ENCODE measurements around the gene CNTLN.
"Not testable (repeated sequence)": the region's sequence is repeated elsewhere in the genome, so short reads cannot be mapped to it uniquely, and the experiment has no call there.

CNTLN gene

DNA sequence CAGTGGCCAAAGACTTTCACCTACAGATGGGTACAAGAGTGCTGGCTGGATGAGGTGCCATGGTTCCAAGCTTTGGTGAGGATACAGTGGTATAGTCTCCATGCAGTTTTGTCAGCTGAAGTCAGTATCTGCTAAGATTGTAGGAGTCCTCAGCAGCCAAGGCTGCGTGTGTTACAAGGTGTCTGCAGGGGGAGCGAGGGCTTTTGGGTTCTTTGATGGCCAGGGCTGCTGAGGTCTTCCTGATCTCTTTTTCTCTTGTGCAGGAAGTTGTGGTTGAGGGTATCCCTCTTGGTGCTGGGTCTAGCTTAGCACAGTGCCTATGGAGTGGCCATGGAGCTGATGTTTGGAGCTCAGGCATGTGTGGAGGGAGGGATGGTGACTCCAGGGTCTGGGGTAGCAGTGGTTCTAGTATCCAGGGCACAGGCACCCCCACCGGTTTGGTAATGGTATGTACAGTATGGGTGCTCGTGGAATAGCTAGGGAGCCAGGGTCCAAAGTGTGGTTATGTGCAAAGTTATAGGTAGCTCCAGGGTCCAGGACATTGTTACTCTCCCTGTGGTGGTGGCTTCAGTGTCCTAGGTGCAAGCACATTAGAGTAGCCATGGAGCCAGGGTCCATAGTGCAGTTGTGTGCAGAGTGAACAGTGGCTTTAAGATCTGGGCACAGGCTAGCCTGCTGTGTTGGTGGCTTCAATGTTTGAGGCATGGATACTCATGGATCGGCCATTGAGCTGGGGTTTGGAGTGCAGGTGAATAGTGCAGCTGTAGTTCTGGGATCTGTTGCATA is 36.7 kb downstream of the CNTLN start:
- DNase-seq (ENCODE audit: low read depth in 2 of 2, low spot score in 1 of 2) = no peak

DNA sequence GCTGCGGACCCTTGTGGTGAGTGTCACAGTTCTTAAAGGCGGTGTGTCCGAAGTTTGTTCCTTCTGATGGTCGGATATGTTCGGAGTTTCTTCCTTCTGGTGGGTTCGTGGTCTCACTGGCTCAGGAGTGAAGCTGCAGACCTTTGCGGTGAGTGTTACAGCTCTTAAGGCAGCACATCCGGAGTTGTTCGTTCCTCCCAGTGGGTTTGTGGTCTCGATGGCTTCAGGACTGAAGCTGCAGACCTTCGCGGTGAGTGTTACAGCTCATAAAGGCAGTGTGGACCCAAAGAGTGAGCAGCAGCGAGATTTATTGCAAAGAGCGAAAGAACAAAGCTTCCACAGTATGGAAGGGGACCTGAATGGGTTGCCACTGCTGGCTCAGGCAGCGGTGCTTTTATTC is 42.7 kb downstream of the CNTLN start:
- not testable (repeated sequence) for DNase-seq (ENCODE audit: low read depth in 2 of 2, low spot score in 1 of 2)

GRCh38 chr9:17185481-17186029 is 50.7 kb downstream of the CNTLN start:
- no peak for DNase-seq (ENCODE audit: low read depth in 2 of 2, low spot score in 1 of 2)

DNA sequence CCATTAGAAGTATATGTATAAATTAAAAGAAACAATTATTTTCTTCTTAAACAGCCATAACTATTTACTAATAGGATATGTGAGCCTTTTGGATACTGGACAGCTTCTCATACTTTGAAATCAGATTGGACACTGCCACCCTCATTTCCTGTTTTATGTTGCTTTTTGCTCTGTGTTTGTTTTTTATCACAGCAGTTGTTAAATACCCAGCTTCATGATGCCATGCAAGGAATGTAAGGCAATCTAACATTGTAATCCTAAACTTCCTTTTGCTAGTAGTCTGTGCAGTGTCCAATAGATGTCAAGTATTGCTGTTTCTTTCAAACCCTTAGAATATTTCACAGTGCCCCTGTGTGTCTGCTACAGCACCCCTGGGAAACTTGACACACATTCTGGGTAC is 56.2 kb downstream of the CNTLN start:
- DNase-seq (ENCODE audit: low read depth in 2 of 2, low spot score in 1 of 2) = no peak

GRCh38 chr9:17204611-17205152 is 69.8 kb downstream of the CNTLN start:
- no peak for DNase-seq (ENCODE audit: low read depth in 2 of 2, low spot score in 1 of 2)

GRCh38 chr9:17216011-17216410 is 81.2 kb downstream of the CNTLN start:
- DNase-seq (ENCODE audit: low read depth in 2 of 2, low spot score in 1 of 2) = no peak

DNA sequence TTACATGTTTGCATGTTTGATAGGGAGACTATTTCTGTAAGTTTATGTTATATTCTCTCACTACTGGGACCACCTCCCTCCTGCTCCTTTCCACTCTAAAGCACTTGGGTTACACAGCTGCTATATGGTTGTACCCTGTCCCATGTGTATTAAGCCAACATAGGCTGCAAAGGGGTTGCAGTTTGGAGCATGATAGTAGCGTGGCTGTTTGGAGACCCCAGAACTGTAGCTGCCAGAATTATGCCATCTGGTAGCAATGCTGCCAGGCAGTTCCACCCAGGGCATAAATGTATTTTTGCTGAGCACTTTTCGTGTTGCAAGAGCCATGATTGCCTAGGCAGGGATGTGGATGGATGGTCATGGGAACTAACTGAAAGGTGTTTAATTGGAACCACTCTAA is 81.8 kb downstream of the CNTLN start:
- DNase-seq (ENCODE audit: low read depth in 2 of 2, low spot score in 1 of 2) = no peak

GRCh38 chr9:17217272-17217671 is 82.4 kb downstream of the CNTLN start:
- DNase-seq (ENCODE audit: low read depth in 2 of 2, low spot score in 1 of 2) = no peak

DNA sequence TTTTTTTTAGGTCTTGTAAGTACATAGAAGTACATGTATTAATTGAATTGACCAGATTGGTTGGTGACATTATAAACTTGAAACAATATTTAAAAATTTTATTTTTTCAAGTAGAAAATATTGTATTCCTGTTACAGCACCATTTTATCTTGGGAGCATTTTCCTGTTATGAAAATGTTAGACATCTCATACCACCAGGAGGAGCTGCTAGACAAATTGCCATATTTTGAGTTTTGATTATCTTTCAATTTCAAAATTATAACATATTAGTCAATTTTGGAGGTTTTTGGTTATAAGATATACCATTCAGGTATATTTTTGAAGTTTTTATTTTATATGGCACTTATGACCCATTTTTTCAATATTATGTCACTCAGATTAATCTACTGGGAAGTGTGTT is 84.4 kb downstream of the CNTLN start:
- no peak for DNase-seq (ENCODE audit: low read depth in 2 of 2, low spot score in 1 of 2)

DNA sequence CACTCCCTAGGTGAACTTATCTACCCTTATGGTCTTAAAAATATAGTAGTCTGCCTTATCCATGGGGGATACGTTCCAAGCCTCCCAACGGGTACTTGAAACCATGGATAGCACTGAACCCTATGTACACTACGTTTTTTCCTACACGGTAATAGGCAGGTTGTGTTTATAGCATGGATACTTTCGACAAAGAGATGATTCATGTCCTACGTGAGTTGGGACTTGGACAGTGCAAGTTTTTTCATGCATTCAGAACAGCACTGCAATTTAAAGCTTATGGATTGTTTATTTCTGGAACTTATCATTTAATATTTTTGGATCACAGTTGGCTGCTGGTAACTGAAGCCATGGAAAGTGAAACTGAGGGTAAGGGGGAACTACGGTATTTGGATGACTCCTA is 88.1 kb downstream of the CNTLN start:
- no peak for DNase-seq (ENCODE audit: low read depth in 2 of 2, low spot score in 1 of 2)

DNA sequence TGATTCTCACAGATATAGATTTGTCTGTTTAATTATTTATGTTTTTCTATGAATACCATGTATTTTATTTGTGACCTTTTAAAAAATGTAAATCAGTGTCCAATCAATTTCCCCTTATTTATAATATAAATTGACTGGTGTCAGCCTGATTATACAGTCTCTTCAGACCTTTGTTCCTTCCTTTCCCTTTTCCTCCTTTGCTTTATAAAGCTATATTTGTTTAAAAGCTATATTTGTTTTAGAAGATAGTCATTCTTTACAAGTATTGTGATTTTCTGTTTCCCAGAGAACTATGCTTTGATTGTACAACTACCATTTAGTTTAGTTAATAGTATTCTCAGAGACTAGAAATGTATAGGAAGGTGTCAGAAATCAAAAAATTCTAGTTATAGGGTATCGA is 90.6 kb downstream of the CNTLN start:
- no peak for DNase-seq (ENCODE audit: low read depth in 2 of 2, low spot score in 1 of 2)

DNA sequence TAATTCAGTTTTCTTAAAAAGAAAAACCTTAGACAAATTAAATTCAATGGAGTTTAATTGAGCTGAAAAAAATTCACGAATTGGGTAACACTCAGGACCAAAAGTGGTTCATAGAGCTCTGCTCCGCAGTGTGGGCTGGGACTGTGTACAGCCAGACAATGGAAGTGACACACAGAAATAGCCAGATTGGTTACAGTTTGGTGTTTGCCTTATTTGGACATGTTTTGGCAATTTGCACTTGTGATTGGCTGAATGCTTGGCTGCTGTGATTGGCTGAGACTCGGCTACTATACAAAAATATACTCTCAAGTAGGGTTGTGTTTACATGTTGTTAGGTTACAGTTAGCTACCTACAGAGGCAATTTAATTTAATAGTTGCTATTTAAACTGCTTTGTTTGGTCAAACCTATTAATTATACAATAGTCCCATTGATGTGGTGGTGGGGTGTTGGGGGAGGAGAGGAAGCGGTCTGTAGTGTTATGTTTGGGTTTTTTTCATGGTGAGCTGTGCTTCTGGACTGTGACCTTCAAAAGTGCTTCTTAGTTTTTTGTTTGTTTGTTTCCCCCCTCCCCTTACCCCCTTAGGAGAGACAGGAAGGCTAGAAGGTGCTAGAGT is 95.2 kb downstream of the CNTLN start:
- DNase-seq (ENCODE audit: low read depth in 2 of 2, low spot score in 1 of 2) = no peak

DNA sequence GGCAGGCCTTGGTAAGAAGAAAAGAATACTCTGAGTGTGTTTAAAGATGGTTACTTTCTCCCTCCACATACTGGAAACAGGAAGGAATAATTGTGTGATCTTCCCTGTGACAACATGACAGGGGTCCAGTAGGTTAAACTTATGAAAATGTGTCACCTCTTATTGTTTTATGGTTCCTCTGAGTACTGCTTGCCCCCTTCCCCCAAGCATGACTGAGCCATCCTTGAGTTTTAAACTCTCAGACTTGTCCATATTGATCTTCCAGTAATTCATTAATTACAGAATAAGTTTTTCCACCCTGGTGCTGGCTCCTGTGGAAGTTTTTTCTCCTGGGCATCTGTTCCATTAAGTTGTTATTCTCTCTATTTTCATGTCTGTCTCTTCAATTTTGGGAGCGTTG is 95.8 kb downstream of the CNTLN start:
- no peak for DNase-seq (ENCODE audit: low read depth in 2 of 2, low spot score in 1 of 2)

GRCh38 chr9:17236147-17236546 is 101.3 kb downstream of the CNTLN start:
- DNase-seq (ENCODE audit: low read depth in 2 of 2, low spot score in 1 of 2) = no peak

DNA sequence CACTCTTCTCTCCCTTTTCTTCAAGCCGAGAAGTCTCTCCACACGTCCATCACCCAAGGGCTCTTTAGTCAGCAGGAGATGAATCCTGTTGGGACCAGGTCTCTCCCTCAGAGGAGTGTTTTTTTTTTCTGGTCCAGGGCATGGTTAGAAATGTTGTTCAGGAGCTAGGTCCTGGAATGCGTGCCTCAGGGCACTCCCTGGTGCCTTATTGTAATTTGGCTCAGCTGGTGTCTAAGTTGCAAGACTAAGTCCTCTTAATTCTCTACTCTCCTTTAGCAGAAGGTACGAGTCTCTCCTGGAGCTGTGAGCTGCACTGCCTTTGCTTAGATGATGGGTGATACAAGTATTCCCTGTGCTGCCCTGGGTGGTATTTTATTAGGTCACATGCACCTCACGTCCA is 111.9 kb downstream of the CNTLN start:
- DNase-seq (ENCODE audit: low read depth in 2 of 2, low spot score in 1 of 2) = no peak

DNA sequence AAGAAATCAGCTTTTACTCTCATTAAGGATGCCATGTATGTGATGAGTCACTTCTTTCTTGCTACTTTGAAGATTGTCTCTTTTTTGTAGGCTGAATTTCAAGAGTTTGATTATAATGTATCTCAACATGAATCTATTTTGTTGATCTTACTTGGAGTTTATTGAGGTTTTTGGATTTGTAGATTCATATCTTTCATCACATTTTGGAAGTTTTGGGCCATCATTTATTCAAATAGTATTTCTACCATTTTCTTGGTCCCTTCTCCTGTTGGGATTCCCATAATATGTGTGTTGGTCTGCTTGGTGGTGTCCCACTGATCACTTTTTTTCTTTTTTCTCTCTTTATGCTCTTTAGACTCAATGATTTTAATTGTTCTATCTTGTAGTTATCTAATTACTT is 116.3 kb downstream of the CNTLN start:
- DNase-seq (ENCODE audit: low read depth in 2 of 2, low spot score in 1 of 2) = no peak

DNA sequence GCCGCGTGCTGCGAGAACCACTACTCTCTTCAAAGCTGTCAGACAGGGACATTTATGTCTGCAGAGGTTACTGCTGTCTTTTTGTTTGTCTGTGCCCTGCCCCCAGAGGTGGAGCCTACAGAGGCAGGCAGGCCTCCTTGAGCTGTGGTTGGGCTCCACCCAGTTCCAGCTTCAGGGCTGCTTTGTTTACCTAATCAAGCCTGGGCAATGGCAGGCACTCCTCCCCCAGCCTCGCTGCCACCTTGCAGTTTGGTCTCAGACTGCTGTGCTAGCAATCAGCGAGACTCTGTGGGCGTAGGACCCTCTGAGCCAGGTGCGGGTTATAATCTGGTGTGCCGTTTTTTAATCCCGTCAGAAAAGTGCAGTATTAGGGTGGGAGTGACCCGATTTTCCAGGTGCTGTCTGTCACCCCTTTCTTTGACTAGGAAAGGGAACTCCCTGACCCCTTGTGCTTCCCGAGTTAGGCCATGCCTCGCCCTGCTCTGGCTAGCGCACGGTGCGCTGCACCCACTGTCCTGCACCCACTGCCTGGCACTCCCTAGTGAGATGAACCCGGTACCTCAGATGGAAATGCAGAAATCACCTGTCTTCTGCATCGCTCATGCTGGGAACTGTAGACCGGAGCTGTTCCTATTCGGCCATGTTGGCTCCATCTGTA is 133.8 kb downstream of the CNTLN start:
- not testable (repeated sequence) for DNase-seq (ENCODE audit: low read depth in 2 of 2, low spot score in 1 of 2)

- DNase-seq (ENCODE audit: low read depth in 2 of 2, low spot score in 1 of 2) = no peak
Measured at GRCh38 chr9:17269799-17270198, 135.0 kb downstream of the CNTLN start.

DNA sequence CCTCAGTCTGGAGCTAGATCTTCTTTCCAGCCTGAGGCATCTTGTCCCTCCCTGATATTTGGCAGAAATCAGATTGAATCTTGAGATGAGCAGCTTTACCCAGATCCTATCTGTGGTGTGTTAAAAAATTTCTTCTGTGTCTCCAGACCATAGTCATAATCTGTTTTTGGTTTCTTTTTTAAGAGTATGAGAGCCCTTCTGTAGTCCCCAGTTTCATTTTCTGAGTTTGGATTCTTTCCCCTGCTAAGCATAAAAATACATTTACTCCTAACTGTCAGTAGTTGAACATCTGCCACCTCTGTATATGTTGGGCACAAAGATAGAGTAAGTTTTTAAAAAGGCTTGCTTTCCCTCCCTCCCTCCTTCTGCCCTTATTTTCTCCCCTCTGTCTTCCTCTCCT is 137.7 kb downstream of the CNTLN start:
- no peak for DNase-seq (ENCODE audit: low read depth in 2 of 2, low spot score in 1 of 2)

- no peak for DNase-seq (ENCODE audit: low read depth in 2 of 2, low spot score in 1 of 2)
Measured at GRCh38 chr9:17280350-17281012, 145.6 kb downstream of the CNTLN start.

DNA sequence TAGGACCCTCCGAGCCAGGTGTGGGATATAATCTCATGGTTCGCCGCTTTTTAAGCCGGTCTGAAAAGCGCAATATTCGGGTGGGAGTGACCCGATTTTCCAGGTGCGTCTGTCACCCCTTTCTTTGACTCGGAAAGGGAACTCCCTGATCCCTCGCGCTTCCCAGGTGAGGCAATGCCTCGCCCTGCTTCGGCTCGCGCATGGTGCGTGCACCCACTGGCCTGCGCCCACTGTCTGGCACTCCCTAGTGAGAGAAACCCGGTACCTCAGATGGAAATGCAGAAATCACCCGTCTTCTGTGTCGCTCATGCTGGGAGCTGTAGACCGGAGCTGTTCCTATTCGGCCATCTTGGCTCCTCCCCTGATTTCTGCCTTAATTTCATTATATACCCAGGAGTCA is 155.8 kb downstream of the CNTLN start:
- DNase-seq (ENCODE audit: low read depth in 2 of 2, low spot score in 1 of 2) = not testable (repeated sequence)
